Subcutaneous adipose tissue (tissue), 4 donors: ENCODE results near the gene GPD1L. TPM values are rescaled to one million over a fixed set of nuclear protein-coding genes. Genes with fewer than 3 reads are reported as not detected.

ENCODE experiments used
- total RNA-seq, 4 donors: library from RNA; depleted of rRNA; stranded (reverse); fragments of >200 nt; gene quantifications; one replicate each; pipeline ENCODE4 v1.1.0, GENCODE V29; 2016
- TF ChIP-seq, protein P1 (sequence below): fragments of 450-650 bp; IDR thresholded peaks from one replicate; pipeline ENCODE4 v1.5.1; 2016; ENCODE audit warnings: low read depth, mild to moderate bottlenecking, control low read depth, antibody characterized with exemption, moderate library complexity

GPD1L gene
- total RNA-seq, 4 donors from 2014 or later = 75.5 to 180 (median 82.2) TPM

GRCh38 chr3:32186876-32187275, 80.5 kb downstream of the GPD1L start:
- TF ChIP-seq, protein P1, sequence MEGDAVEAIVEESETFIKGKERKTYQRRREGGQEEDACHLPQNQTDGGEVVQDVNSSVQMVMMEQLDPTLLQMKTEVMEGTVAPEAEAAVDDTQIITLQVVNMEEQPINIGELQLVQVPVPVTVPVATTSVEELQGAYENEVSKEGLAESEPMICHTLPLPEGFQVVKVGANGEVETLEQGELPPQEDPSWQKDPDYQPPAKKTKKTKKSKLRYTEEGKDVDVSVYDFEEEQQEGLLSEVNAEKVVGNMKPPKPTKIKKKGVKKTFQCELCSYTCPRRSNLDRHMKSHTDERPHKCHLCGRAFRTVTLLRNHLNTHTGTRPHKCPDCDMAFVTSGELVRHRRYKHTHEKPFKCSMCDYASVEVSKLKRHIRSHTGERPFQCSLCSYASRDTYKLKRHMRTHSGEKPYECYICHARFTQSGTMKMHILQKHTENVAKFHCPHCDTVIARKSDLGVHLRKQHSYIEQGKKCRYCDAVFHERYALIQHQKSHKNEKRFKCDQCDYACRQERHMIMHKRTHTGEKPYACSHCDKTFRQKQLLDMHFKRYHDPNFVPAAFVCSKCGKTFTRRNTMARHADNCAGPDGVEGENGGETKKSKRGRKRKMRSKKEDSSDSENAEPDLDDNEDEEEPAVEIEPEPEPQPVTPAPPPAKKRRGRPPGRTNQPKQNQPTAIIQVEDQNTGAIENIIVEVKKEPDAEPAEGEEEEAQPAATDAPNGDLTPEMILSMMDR = no peak

DNA sequence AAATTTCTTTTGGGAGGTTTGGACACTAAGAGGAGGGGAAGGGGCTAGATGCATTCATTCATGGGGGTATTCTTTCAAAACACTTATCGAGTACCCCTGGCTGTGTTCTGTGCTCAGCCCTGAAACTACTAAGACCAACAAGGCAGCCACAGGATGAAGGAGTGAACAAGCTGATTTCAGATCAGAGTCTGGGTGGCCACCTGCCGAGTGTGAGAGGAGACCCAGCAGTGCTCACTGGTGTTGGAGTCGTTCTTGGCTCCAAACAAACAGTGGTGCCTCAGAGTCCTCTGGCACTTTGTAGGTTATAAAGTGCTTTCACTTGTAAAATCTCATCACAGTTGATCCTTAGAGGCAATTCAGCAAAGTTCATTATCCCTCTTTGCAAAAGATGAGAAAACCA, 83.3 kb downstream of the GPD1L start:
- TF ChIP-seq, protein P1 = no peak

DNA sequence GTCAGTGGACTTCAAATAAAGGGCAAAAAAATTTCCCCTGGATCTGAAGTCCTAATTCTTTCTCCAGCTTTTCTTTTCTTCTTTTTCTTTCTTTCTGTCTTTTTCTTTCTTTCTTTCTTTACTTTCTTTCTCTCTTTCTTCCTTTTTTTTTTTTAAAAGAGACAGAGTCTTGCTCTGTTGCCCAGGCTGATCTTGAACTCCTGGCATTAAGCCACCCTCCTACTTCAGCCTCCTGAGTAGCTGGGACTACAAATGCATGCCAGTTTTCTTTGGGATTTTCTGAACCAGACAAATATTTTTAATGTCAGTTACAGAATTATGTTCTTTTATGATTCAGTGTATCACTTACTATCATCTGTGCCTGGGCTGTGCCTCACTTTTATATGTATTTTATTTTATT, 86.7 kb downstream of the GPD1L start:
- TF ChIP-seq, protein P1 = no peak

DNA sequence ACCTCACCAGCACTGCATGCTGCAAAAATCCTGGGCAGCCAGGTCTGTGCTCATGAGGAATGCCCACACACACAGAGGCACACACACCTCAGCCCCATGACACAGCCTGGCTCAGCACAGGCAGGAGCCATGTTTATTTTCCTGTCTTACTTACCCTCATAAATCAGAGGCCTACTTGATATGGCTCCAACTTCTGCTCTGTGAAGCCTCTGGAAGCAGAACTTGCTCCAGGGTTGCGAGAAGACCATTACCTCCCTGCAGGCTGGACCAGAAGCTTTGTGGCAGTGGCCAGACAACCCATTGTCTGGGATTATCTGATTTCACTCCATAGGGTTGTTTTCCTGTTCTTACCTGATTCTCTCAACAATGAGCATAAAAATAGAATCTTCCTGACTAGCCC, 88.2 kb downstream of the GPD1L start:
- TF ChIP-seq, protein P1 = no peak

- TF ChIP-seq, protein P1 = no peak
Observed at GRCh38 chr3:32195995-32196540, 89.6 kb downstream of the GPD1L start.

GRCh38 chr3:32197991-32198390, 91.6 kb downstream of the GPD1L start:
- TF ChIP-seq, protein P1 = no peak

GRCh38 chr3:32198714-32199113, 92.3 kb downstream of the GPD1L start:
- TF ChIP-seq, protein P1 = no peak
